Measurements from ENCODE around the gene GLG1.
"Not testable (repeated sequence)": the region's sequence is repeated elsewhere in the genome, so short reads cannot be mapped to it uniquely, and the experiment has no call there.

Gene GLG1

GRCh38 chr16:74524926-74525325 lies 82.0 kb downstream of the GLG1 start:
- no peak for DNase-seq

GRCh38 chr16:74524117-74524516 lies 82.8 kb downstream of the GLG1 start:
- DNase-seq, result no peak

GRCh38 chr16:74523706-74524105 lies 83.2 kb downstream of the GLG1 start:
- not testable (repeated sequence) for DNase-seq

- no peak for DNase-seq
Observed at GRCh38 chr16:74522160-74522559, 84.8 kb downstream of the GLG1 start.

GRCh38 chr16:74521691-74522090 lies 85.2 kb downstream of the GLG1 start:
- DNase-seq, result no peak

GRCh38 chr16:74518934-74519333 lies 88.0 kb downstream of the GLG1 start:
- DNase-seq, result not testable (repeated sequence)

GRCh38 chr16:74511961-74512360 lies 95.0 kb downstream of the GLG1 start:
- no peak for DNase-seq

GRCh38 chr16:74505011-74505410 lies 101.9 kb downstream of the GLG1 start:
- DNase-seq, result no peak

GRCh38 chr16:74503412-74503811 lies 103.5 kb downstream of the GLG1 start:
- no peak for DNase-seq

GRCh38 chr16:74501484-74502478 lies 105.1 kb downstream of the GLG1 start:
- DNase-seq, result no peak

GRCh38 chr16:74500907-74501306 lies 106.0 kb downstream of the GLG1 start:
- DNase-seq, result no peak

GRCh38 chr16:74499114-74499513 lies 107.8 kb downstream of the GLG1 start:
- no peak for DNase-seq

- DNase-seq, result no peak
Observed at GRCh38 chr16:74497761-74498160, 109.2 kb downstream of the GLG1 start.

- no peak for DNase-seq
Observed at GRCh38 chr16:74496054-74496453, 110.9 kb downstream of the GLG1 start.

GRCh38 chr16:74492976-74493375 lies 113.9 kb downstream of the GLG1 start:
- DNase-seq, result no peak

- DNase-seq, result no peak
Observed at GRCh38 chr16:74487634-74488495, 119.0 kb downstream of the GLG1 start.

- DNase-seq, result no peak
Observed at GRCh38 chr16:74485916-74486315, 121.0 kb downstream of the GLG1 start.

- DNase-seq, result no peak
Observed at GRCh38 chr16:74480150-74481029, 126.5 kb downstream of the GLG1 start.

- DNase-seq, result no peak
Observed at GRCh38 chr16:74477226-74477625, 129.7 kb downstream of the GLG1 start.

GRCh38 chr16:74474416-74474815 lies 132.5 kb downstream of the GLG1 start:
- DNase-seq, result no peak

- no peak for DNase-seq
Observed at GRCh38 chr16:74472540-74472939, 134.4 kb downstream of the GLG1 start.

GRCh38 chr16:74472010-74472409 lies 134.9 kb downstream of the GLG1 start:
- no peak for DNase-seq
